ENCODE measurements around the gene HK2. TPM values are rescaled to one million over a fixed set of nuclear protein-coding genes. Genes with fewer than 3 reads are reported as not detected.

The HK2 gene
- total RNA-seq, 2 experiments from 2014 or later: 7.7 to 8.9 TPM

GRCh38 chr2:74873678-74874640, 40.0 kb downstream of the HK2 start:
- Mint-ChIP-seq H3K27me3 (no peaks in the 10 kb centered on the region), H3K4me1 (ENCODE audit: low read depth) (peaks cover 7% of the 10 kb centered on the region), H3K9me3 (no peaks in the 10 kb centered on the region), H3K4me3 (no peak overlapping the region), H3K27ac (no peak overlapping the region), H3K36me3 (ENCODE audit: low read depth) (peaks cover 51% of the 10 kb centered on the region)
- POLR2A ChIA-PET: interaction anchor here (1.4 to 2.2 kb wide), 3 partner anchors 24 to 39 kb away, joined by 8 to 12 read pairs (median 8); partner anchors contain the start of gene HK2
- intact Hi-C loops (cut with DNase I, micrococcal nuclease): loop anchor here in 1 of 2 experiments (2.0 kb wide), 1 partner anchor 23 kb away; no protein-coding TSS in a partner anchor
- CTCF ChIA-PET: interaction anchor here (1.3 to 3.1 kb wide), 3 partner anchors 37 to 482 kb away, joined by 3 to 13 read pairs (median 6); no protein-coding TSS in a partner anchor
- H3K4me3 ChIP-seq (ENCODE audit: low read length): no peak overlapping the region
- DNase-seq: no peak
- H3K27me3 ChIP-seq (ENCODE audit: control insufficient read depth in 1 of 2, insufficient read depth in 2 of 2, low read length in 2 of 2): no peaks in the 10 kb centered on the region
- no peak for ATAC-seq (ENCODE audit: poor library complexity)
- no peak overlapping the region for H3K27ac ChIP-seq (ENCODE audit: low read depth in 1 of 2, low read length in 2 of 2)
- H3K36me3 ChIP-seq (ENCODE audit: insufficient read depth, low read length): peaks cover 21% of the 10 kb centered on the region
- no peaks in the 10 kb centered on the region for H3K9me3 ChIP-seq (ENCODE audit: control insufficient read depth in 1 of 2, insufficient read depth in 1 of 2, low read length in 2 of 2)
- TF ChIP-seq CTCF (IDR thresholded peaks at IDR 0.05): no peak
- H3K4me1 ChIP-seq (ENCODE audit: insufficient read depth, low read length): peaks cover 6% of the 10 kb centered on the region

- H3K4me3 Mint-ChIP-seq: no peak overlapping the region
- peak; percentile 72 for TF ChIP-seq CTCF (IDR thresholded peaks at IDR 0.05)
Measured at GRCh38 chr2:74876081-74876886, 42.4 kb downstream of the HK2 start.

GRCh38 chr2:74877376-74877775, 43.4 kb downstream of the HK2 start:
- H3K27me3 Mint-ChIP-seq: no peaks in the 10 kb centered on the region
- peaks cover 81% of the 10 kb centered on the region for H3K36me3 Mint-ChIP-seq (ENCODE audit: low read depth)
- peaks cover 46% of the 10 kb centered on the region for H3K36me3 ChIP-seq (ENCODE audit: insufficient read depth, low read length)
- H3K9me3 ChIP-seq (ENCODE audit: control insufficient read depth in 1 of 2, insufficient read depth in 1 of 2, low read length in 2 of 2): no peaks in the 10 kb centered on the region
- peaks cover 6% of the 10 kb centered on the region for H3K4me1 ChIP-seq (ENCODE audit: insufficient read depth, low read length)
- no peak for TF ChIP-seq CTCF (IDR thresholded peaks at IDR 0.05)
- H3K4me1 Mint-ChIP-seq (ENCODE audit: low read depth): peaks cover 7% of the 10 kb centered on the region
- no peak overlapping the region for H3K4me3 ChIP-seq (ENCODE audit: low read length)
- H3K27me3 ChIP-seq (ENCODE audit: control insufficient read depth in 1 of 2, insufficient read depth in 2 of 2, low read length in 2 of 2): no peaks in the 10 kb centered on the region
- DNase-seq (no peak), ATAC-seq (ENCODE audit: poor library complexity) (no peak)
- H3K4me3 Mint-ChIP-seq: no peak overlapping the region
- intact Hi-C loops (cut with DNase I, micrococcal nuclease): loop anchor here (2.0 to 5.0 kb wide), 3 partner anchors 41 to 395 kb away; partner anchors contain the start of genes CCDC142 (in 1 of the 2) and TTC31 (in 1 of the 2)
- CTCF ChIA-PET: interaction anchor here (1.5 to 3.1 kb wide), 3 partner anchors 162 to 187 kb away, joined by 4 to 13 read pairs (median 8); no protein-coding TSS in a partner anchor
- POLR2A ChIA-PET: interaction anchor here (1.0 to 1.3 kb wide), 2 partner anchors 37 to 163 kb away, joined by 3 read pairs; no protein-coding TSS in a partner anchor
- H3K9me3 Mint-ChIP-seq: no peaks in the 10 kb centered on the region
- H3K27ac ChIP-seq (ENCODE audit: low read depth in 1 of 2, low read length in 2 of 2): no peak overlapping the region
- H3K27ac Mint-ChIP-seq: no peak overlapping the region

More at GRCh38 chr2:74876081-74876886, 42.4 kb downstream of the HK2 start:
- DNase-seq (peak; percentile 6 to 79 (median 34)), ATAC-seq (ENCODE audit: poor library complexity) (peak; percentile 80)
- ChIA-PET CTCF (interaction anchor here (0.9 to 3.1 kb wide), 7 partner anchors 26 to 186 kb away, joined by 4 to 13 read pairs (median 7); no protein-coding TSS in a partner anchor), POLR2A (interaction anchor here (1.0 to 2.2 kb wide), 4 partner anchors 27 to 162 kb away, joined by 3 to 12 read pairs (median 6); partner anchors contain the start of gene HK2)
- no peaks in the 10 kb centered on the region for H3K27me3 ChIP-seq (ENCODE audit: control insufficient read depth in 1 of 2, insufficient read depth in 2 of 2, low read length in 2 of 2)
- no peak overlapping the region for H3K4me3 ChIP-seq (ENCODE audit: low read length)
- H3K9me3 ChIP-seq (ENCODE audit: control insufficient read depth in 1 of 2, insufficient read depth in 1 of 2, low read length in 2 of 2): no peaks in the 10 kb centered on the region
- no peaks in the 10 kb centered on the region for H3K9me3 Mint-ChIP-seq
- no peak overlapping the region for H3K27ac Mint-ChIP-seq
- H3K36me3 Mint-ChIP-seq (ENCODE audit: low read depth): peaks cover 72% of the 10 kb centered on the region
- intact Hi-C loops (cut with DNase I, micrococcal nuclease): loop anchor here (1.0 to 5.0 kb wide), 6 partner anchors 39 to 394 kb away; partner anchors contain the start of genes CCDC142 (in 1 of the 2) and TTC31 (in 1 of the 2)
- no peak overlapping the region for H3K27ac ChIP-seq (ENCODE audit: low read depth in 1 of 2, low read length in 2 of 2)
- H3K4me1 ChIP-seq (ENCODE audit: insufficient read depth, low read length): peaks cover 6% of the 10 kb centered on the region
- peaks cover 7% of the 10 kb centered on the region for H3K4me1 Mint-ChIP-seq (ENCODE audit: low read depth)
- H3K36me3 ChIP-seq (ENCODE audit: insufficient read depth, low read length): peaks cover 41% of the 10 kb centered on the region
- no peaks in the 10 kb centered on the region for H3K27me3 Mint-ChIP-seq

Data from CD4-positive, alpha-beta T cell (primary cell).